Ureter (tissue), 1 donor: ENCODE data around the gene SMAD7. TPM values are rescaled to one million over a fixed set of nuclear protein-coding genes. Genes with fewer than 3 reads are reported as not detected.

ENCODE experiments used
- DNase-seq: peaks from one replicate; pipeline ENCODE4 v3.0.0-alpha.2; 2020; ENCODE audit warnings: low spot score
- total RNA-seq: library from RNA; stranded (reverse); gene quantifications from one replicate; pipeline ENCODE4 v1.2.4, GENCODE V29; 2023
- donor health status: DM: yes; HTN: yes; CAD: no.

The SMAD7 gene
- total RNA-seq, 1 donor from 2014 or later, result 23.2 TPM

GRCh38 chr18:48929941-48930713, 20.6 kb downstream of the SMAD7 start:
- peak; percentile 72 for DNase-seq

- no peak for DNase-seq
These were observed 21.6 kb downstream of the SMAD7 start for GRCh38 chr18:48929212-48929612.

GRCh38 chr18:48928787-48929186, 22.0 kb downstream of the SMAD7 start:
- DNase-seq, result peak; percentile 77

GRCh38 chr18:48927286-48928080, 23.3 kb downstream of the SMAD7 start:
- no peak for DNase-seq

GRCh38 chr18:48926420-48926857, 24.3 kb downstream of the SMAD7 start:
- DNase-seq, result no peak

- no peak for DNase-seq
These were observed 25.3 kb downstream of the SMAD7 start for GRCh38 chr18:48925491-48925780.

- DNase-seq, result no peak
These were observed 25.9 kb downstream of the SMAD7 start for GRCh38 chr18:48924630-48925490.

- DNase-seq, result no peak
These were observed 26.8 kb downstream of the SMAD7 start for GRCh38 chr18:48923746-48924629.

GRCh38 chr18:48922801-48923730, 27.7 kb downstream of the SMAD7 start:
- DNase-seq, result peak; percentile 85

GRCh38 chr18:48922226-48922800, 28.5 kb downstream of the SMAD7 start:
- no peak for DNase-seq

GRCh38 chr18:48921305-48922225, 29.2 kb downstream of the SMAD7 start:
- DNase-seq, result no peak

GRCh38 chr18:48920408-48921038, 30.2 kb downstream of the SMAD7 start:
- no peak for DNase-seq

GRCh38 chr18:48919547-48919946, 31.2 kb downstream of the SMAD7 start:
- no peak for DNase-seq

GRCh38 chr18:48918660-48919456, 31.9 kb downstream of the SMAD7 start:
- DNase-seq, result no peak

GRCh38 chr18:48917579-48918517, 32.9 kb downstream of the SMAD7 start:
- no peak for DNase-seq
